SK-N-SH (cell line): ENCODE results near the gene ZNHIT2. TPM values are rescaled to one million over a fixed set of nuclear protein-coding genes. Genes with fewer than 3 reads are reported as not detected.

Experiments
- CTCF ChIA-PET: fragments of 300-600, 350-600 bp; formaldehyde crosslinking; extraction: SDS; loops from one replicate; lab custom pipeline; 2021; lab: Yijun Ruan, JAX
- POLR2A ChIA-PET: fragments of 350-600 bp; sonication (Branson Sonifier 250); formaldehyde crosslinking; extraction: SDS; loops from one replicate; lab custom pipeline; 2020; ENCODE audit warnings: antibody characterized with exemption, inconsistent platforms; lab: Yijun Ruan, JAX
- DNase-seq: peaks from one replicate; pipeline ENCODE4 v3.0.0; 2012
- H2AFZ ChIP-seq: fragments of 200-600 bp; sonication (generic); 2 replicates; pipeline ENCODE4 v1.8.1; 2016; ENCODE audit warnings: antibody characterized with exemption, mild to moderate bottlenecking, low read depth
- H3F3A ChIP-seq: fragments of 200-600 bp; sonication (generic); replicated peaks from 2 replicates; pipeline ENCODE3; 2016; ENCODE audit warnings: antibody characterized with exemption, mild to moderate bottlenecking; ENCODE audit not compliant: insufficient read depth
- H3K27ac ChIP-seq, 2 experiments: fragments of 200-500 bp in 1 of 2; fragments of 200-600 bp in 1 of 2; sonication (Bioruptor generic) in 1 of 2; sonication (generic), shearing (Covaris generic) in 1 of 2; 2 replicates each; pipeline versions ENCODE4 v1.5.1 to v1.6.1; 2014 to 2016; ENCODE audit warnings: low read depth in 2 of 2, inconsistent platforms in 1 of 2, low read length in 1 of 2, mild to moderate bottlenecking in 1 of 2, mixed read lengths in 1 of 2
- H3K27me3 ChIP-seq: fragments of 200-600 bp; sonication (generic), shearing (Covaris generic); 2 replicates; pipeline ENCODE4 v1.6.1; 2016; ENCODE audit warnings: mixed run types; ENCODE audit not compliant: insufficient read depth
- H3K36me3 ChIP-seq, 2 experiments: fragments of 200-500 bp in 1 of 2; fragments of 200-600 bp in 1 of 2; sonication (Bioruptor generic) in 1 of 2; sonication (generic) in 1 of 2; replicated peaks in 1 of 2; 2 replicates each; pipeline versions ENCODE3 to v1.5.1; 2014 to 2016; ENCODE audit warnings: low read length in 1 of 2, mild to moderate bottlenecking in 1 of 2; ENCODE audit not compliant: insufficient read depth in 2 of 2, control insufficient read depth in 1 of 2
- H3K4me1 ChIP-seq, 2 experiments: fragments of 200-500 bp in 1 of 2; fragments of 200-600 bp in 1 of 2; sonication (Bioruptor generic) in 1 of 2; sonication (generic), shearing (Covaris generic) in 1 of 2; 2 replicates each; pipeline versions ENCODE4 v1.5.1 to v1.6.1; 2014 to 2016; ENCODE audit warnings: low read depth in 1 of 2, low read length in 1 of 2, mixed run types in 1 of 2; ENCODE audit not compliant: insufficient read depth in 2 of 2, control insufficient read depth in 1 of 2
- H3K4me2 ChIP-seq: fragments of 200-600 bp; sonication (generic), shearing (Covaris generic); 2 replicates; pipeline ENCODE4 v1.6.1; 2017; ENCODE audit warnings: mixed run types
- H3K4me3 ChIP-seq, 2 experiments: fragments of 200-500 bp in 1 of 2; fragments of 200-600 bp in 1 of 2; sonication (Bioruptor generic) in 1 of 2; sonication (generic), shearing (Covaris generic) in 1 of 2; 2 replicates each; pipeline versions ENCODE4 v1.5.1 to v1.8.1; 2014 to 2016; ENCODE audit warnings: low read depth in 2 of 2, inconsistent platforms in 1 of 2, low read length in 1 of 2, mild to moderate bottlenecking in 1 of 2, mixed read lengths in 1 of 2, moderate library complexity in 1 of 2
- H3K79me2 ChIP-seq: fragments of 200-600 bp; sonication (generic); 2 replicates; pipeline ENCODE4 v1.8.1; 2017; ENCODE audit warnings: mild to moderate bottlenecking; ENCODE audit not compliant: insufficient read depth
- H3K9ac ChIP-seq: fragments of 200-600 bp; sonication (generic); 2 replicates; pipeline ENCODE4 v1.6.1; 2017; ENCODE audit warnings: mixed run types
- H3K9me2 ChIP-seq: fragments of 200-600 bp; sonication (generic); 2 replicates; pipeline ENCODE4 v1.6.1; 2017; ENCODE audit warnings: mixed run types
- H3K9me3 ChIP-seq: fragments of 200-600 bp; sonication (generic); 2 replicates; pipeline ENCODE4 v1.6.1; 2017; ENCODE audit warnings: mixed run types, mild to moderate bottlenecking, moderate library complexity
- H4K20me1 ChIP-seq: fragments of 200-600 bp; sonication (generic); 2 replicates; pipeline ENCODE4 v1.6.1; 2017; ENCODE audit warnings: mild to moderate bottlenecking, mixed run types; ENCODE audit not compliant: insufficient read depth
- ELF1 ChIP-seq: IDR thresholded peaks from 2 replicates; pipeline ENCODE4 v1.4.0; 2012
- EP300 ChIP-seq, 2 experiments: IDR thresholded peaks; 2 replicates each; pipeline versions ENCODE4 v1.4.0 to v1.6.1; 2012; ENCODE audit warnings: borderline replicate concordance in 1 of 2, low read depth in 1 of 2, low read length in 1 of 2
- EZH2phosphoT487 ChIP-seq: fragments of 200-600 bp; sonication (generic); IDR thresholded peaks from 2 replicates; pipeline ENCODE4 v1.6.1; 2017; ENCODE audit warnings: low read depth, mixed run types, mild to moderate bottlenecking, antibody characterized with exemption, moderate library complexity, borderline replicate concordance
- FOXJ3 ChIP-seq: sonication (generic); formaldehyde crosslinking; IDR thresholded peaks from 2 replicates; pipeline ENCODE4 v1.5.1; 2020; ENCODE audit warnings: mild to moderate bottlenecking, missing genetic modification reagents
- FOXM1 ChIP-seq: IDR thresholded peaks from 2 replicates; pipeline ENCODE4 v1.4.0; 2012; ENCODE audit warnings: low read depth, mild to moderate bottlenecking
- GATA2 ChIP-seq: sonication (generic); formaldehyde crosslinking; IDR thresholded peaks from 2 replicates; pipeline ENCODE4 v1.5.0; 2020; ENCODE audit warnings: mild to moderate bottlenecking, missing genetic modification reagents
- JUND ChIP-seq: IDR thresholded peaks from 2 replicates; pipeline ENCODE4 v1.4.0; 2012
- MAX ChIP-seq: IDR thresholded peaks from 2 replicates; pipeline ENCODE4 v1.4.0; 2012; ENCODE audit warnings: low read depth
- MEF2A ChIP-seq: IDR thresholded peaks from 2 replicates; pipeline ENCODE4 v1.4.0; 2012; ENCODE audit warnings: low read depth, borderline replicate concordance
- RAD21 ChIP-seq: IDR thresholded peaks from 2 replicates; pipeline ENCODE4 v1.6.1; 2012; ENCODE audit warnings: mild to moderate bottlenecking, low read length
- RXRA ChIP-seq: IDR thresholded peaks from 2 replicates; pipeline ENCODE4 v1.4.0; 2012; ENCODE audit warnings: low read depth, mild to moderate bottlenecking, borderline replicate concordance
- SMC3 ChIP-seq: IDR thresholded peaks from 2 replicates; pipeline ENCODE4 v1.6.1; 2012; ENCODE audit warnings: low read depth, low read length, improper control_type of control experiment
- TCF12 ChIP-seq: IDR thresholded peaks from 2 replicates; pipeline ENCODE4 v1.4.0; 2012
- YY1 ChIP-seq: IDR thresholded peaks from 2 replicates; pipeline ENCODE4 v1.4.0; 2012; ENCODE audit warnings: low read depth, mild to moderate bottlenecking
- ZBTB33 ChIP-seq: IDR thresholded peaks from 2 replicates; pipeline ENCODE4 v1.4.0; 2012; ENCODE audit warnings: low read depth, borderline replicate concordance
- WGBS: methylation state at CpG from one replicate; pipeline ENCODE4 v1.1.6; 2017; ENCODE audit warnings: low lambda C conversion rate; 5-methylcytosine and 5-hydroxymethylcytosine counted together
- polyA plus RNA-seq, 3 experiments: library from polyadenylated mRNA; depleted of rRNA; stranded (reverse); fragments of >200 nt; gene quantifications; 2 replicates each; pipeline ENCODE4 v1.2.3, GENCODE V29; 2012
- TF ChIP-seq, protein P1 (sequence below): IDR thresholded peaks from 2 replicates; pipeline ENCODE4 v1.6.1; 2012; ENCODE audit warnings: mild to moderate bottlenecking, low read depth, low read length, moderate library complexity
- TF ChIP-seq, protein P2 (sequence below): IDR thresholded peaks from 2 replicates; pipeline ENCODE4 v1.4.0; 2012; ENCODE audit warnings: low read depth, borderline replicate concordance
- TF ChIP-seq, protein P3 (sequence below): fragments of 150-350 bp; IDR thresholded peaks from 2 replicates; pipeline ENCODE4 v1.6.1; 2017; ENCODE audit warnings: antibody characterized with exemption, low read length, low read depth, borderline replicate concordance

ZNHIT2 gene
- polyA plus RNA-seq, 1 of the 3 experiments (the other 2 are of a cell fraction) = 5.6 TPM

- no peak for TF ChIP-seq ZBTB33
- TF ChIP-seq YY1 = peak; percentile 76
- peak; percentile 100 for TF ChIP-seq ELF1
- TF ChIP-seq, protein P1, sequence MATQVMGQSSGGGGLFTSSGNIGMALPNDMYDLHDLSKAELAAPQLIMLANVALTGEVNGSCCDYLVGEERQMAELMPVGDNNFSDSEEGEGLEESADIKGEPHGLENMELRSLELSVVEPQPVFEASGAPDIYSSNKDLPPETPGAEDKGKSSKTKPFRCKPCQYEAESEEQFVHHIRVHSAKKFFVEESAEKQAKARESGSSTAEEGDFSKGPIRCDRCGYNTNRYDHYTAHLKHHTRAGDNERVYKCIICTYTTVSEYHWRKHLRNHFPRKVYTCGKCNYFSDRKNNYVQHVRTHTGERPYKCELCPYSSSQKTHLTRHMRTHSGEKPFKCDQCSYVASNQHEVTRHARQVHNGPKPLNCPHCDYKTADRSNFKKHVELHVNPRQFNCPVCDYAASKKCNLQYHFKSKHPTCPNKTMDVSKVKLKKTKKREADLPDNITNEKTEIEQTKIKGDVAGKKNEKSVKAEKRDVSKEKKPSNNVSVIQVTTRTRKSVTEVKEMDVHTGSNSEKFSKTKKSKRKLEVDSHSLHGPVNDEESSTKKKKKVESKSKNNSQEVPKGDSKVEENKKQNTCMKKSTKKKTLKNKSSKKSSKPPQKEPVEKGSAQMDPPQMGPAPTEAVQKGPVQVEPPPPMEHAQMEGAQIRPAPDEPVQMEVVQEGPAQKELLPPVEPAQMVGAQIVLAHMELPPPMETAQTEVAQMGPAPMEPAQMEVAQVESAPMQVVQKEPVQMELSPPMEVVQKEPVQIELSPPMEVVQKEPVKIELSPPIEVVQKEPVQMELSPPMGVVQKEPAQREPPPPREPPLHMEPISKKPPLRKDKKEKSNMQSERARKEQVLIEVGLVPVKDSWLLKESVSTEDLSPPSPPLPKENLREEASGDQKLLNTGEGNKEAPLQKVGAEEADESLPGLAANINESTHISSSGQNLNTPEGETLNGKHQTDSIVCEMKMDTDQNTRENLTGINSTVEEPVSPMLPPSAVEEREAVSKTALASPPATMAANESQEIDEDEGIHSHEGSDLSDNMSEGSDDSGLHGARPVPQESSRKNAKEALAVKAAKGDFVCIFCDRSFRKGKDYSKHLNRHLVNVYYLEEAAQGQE = no peak; the same call in 1 of the 2 replicates
- no peak for TF ChIP-seq SMC3
- TF ChIP-seq MEF2A = no peak; the same call in 1 of the 2 replicates
- TF ChIP-seq FOXJ3 (CRISPR knock-in tag) = no peak
- TF ChIP-seq TCF12 = no peak
Observed at GRCh38 chr11:65083834-65084597, 33.5 kb downstream of the ZNHIT2 start, which contains the start of the genes CDCA5 and ZFPL1 (continued).

DNA sequence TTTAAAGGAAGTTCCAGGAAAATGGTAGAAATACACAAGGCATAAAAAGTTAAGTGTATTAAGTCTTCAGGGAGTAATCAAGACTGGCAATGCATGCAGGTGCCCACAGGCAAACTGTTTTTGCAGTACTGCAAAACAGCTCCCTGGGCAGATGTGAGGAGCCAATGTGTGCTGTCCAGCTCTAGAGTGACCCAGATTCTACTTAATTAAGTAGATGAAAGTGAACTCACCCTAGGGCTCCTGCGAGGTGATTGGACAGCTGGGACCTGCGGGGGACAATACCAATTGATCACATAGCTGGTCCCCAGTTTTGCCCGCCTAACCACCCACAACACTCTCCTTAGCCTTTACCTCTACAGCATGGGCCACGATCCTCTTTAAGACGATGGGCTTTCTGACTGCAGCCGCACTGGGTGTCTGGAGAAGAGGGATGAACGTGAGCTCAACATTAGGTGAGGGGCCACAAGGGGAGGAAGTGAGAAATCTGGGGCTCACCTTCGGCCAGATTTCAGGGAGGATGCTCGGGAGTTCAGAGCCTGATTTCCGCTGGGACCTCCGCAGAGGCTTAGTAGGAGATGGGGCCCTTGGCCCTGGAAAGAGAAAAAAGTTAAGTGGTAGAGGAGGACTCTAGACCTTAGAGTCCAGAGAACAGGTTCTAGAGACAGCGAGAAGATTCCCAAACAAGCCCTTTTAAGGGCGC, 34.2 kb downstream of the ZNHIT2 start:
- peak overlapping the region; percentile 86; the same call in 1 of the 2 replicates for H2AFZ ChIP-seq
- H3F3A ChIP-seq = peaks cover 4% of the 10 kb centered on the region
- DNase-seq = peak; percentile 24
- ChIA-PET CTCF (interaction anchor here (1.5 to 2.6 kb wide), 2 partner anchors 27 to 69 kb away, joined by 6 to 11 read pairs; partner anchors contain the start of gene ARL2), POLR2A (interaction anchor here (1.0 kb wide), 1 partner anchor 35 kb away, joined by 3 read pairs; no protein-coding TSS in a partner anchor)
- H3K4me1 ChIP-seq = peaks cover 8 to 20% of the 10 kb centered on the region in 2 experiments
- H3K9ac ChIP-seq = peak overlapping the region; percentile 89
- H3K9me3 ChIP-seq = no peaks in the 10 kb centered on the region
- H3K36me3 ChIP-seq = peaks cover 18 to 31% of the 10 kb centered on the region in 2 experiments
- peak overlapping the region; percentile 74 to 88; a peak in 3 of 4 replicates for H3K27ac ChIP-seq
- H3K27me3 ChIP-seq = no peaks in the 10 kb centered on the region
- TF ChIP-seq, protein P2, sequence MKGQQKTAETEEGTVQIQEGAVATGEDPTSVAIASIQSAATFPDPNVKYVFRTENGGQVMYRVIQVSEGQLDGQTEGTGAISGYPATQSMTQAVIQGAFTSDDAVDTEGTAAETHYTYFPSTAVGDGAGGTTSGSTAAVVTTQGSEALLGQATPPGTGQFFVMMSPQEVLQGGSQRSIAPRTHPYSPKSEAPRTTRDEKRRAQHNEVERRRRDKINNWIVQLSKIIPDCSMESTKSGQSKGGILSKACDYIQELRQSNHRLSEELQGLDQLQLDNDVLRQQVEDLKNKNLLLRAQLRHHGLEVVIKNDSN = no peak
- TF ChIP-seq, protein P3, sequence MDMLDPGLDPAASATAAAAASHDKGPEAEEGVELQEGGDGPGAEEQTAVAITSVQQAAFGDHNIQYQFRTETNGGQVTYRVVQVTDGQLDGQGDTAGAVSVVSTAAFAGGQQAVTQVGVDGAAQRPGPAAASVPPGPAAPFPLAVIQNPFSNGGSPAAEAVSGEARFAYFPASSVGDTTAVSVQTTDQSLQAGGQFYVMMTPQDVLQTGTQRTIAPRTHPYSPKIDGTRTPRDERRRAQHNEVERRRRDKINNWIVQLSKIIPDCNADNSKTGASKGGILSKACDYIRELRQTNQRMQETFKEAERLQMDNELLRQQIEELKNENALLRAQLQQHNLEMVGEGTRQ = no peak
- TF ChIP-seq GATA2 (CRISPR knock-in tag) = no peak
- no peak for TF ChIP-seq RXRA
- no peak for TF ChIP-seq MAX
- TF ChIP-seq RAD21 = no peak
- TF ChIP-seq FOXM1 = no peak
- TF ChIP-seq EZH2phosphoT487 = no peak
- TF ChIP-seq EP300 (IDR thresholded peaks at IDR 0.05; ENCODE audit: borderline replicate concordance in 1 of 2, low read depth in 1 of 2, low read length in 1 of 2) = no peak
- no peak for TF ChIP-seq MEF2A
- no peak for TF ChIP-seq JUND
- TF ChIP-seq, all 33 proteins: peak for 0
- Histone ChIP-seq H3K4me3 (peak overlapping the region; percentile 87 to 92), H3K9me2 (no peaks in the 10 kb centered on the region), H4K20me1 (no peaks in the 10 kb centered on the region; the same call in 1 of the 2 replicates), H3K4me2 (peak overlapping the region; percentile 83), H3K79me2 (peaks cover 72% of the 10 kb centered on the region)
- 2% methylated on average over 12 of the region's 13 CpGs for WGBS
